GM13977 (cell line): ENCODE results near the gene PTPN3.
A peak's percentile ranks its signal among the peaks of the same experiment; 100 is the strongest.

Experiments
- DNase-seq: peaks from one replicate; pipeline ENCODE4 v3.0.0; 2012; ENCODE audit warnings: low spot score
- CTCF ChIP-seq: IDR thresholded peaks from 2 replicates; pipeline ENCODE4 v1.5.1; 2012; ENCODE audit warnings: mild to moderate bottlenecking, control low read depth; ENCODE audit not compliant: insufficient read depth; ENCODE audit errors: extremely low read depth, missing control alignments
- in situ Hi-C: fragments of 300-500 bp; cut with MboI; formaldehyde crosslinking; loops from one replicate; pipeline ENCODE4 v1.12.0; 2022; ENCODE audit warnings: low sequenced_read_pairs, low pct_unique_long_range_greater_than_20kb, mixed read lengths, inconsistent platforms; ENCODE audit not compliant: unreplicated experiment

Gene PTPN3

GRCh38 chr9:109440797-109441287 lies 57.3 kb downstream of the PTPN3 start:
- peak; percentile 68 for TF ChIP-seq CTCF
- DNase-seq, result peak; percentile 85
- in situ Hi-C loops, result no loop called here

GRCh38 chr9:109440117-109440515 lies 58.0 kb downstream of the PTPN3 start:
- in situ Hi-C loops, result no loop called here
- no peak for TF ChIP-seq CTCF
- no peak for DNase-seq

- TF ChIP-seq CTCF, result no peak
- DNase-seq, result no peak
- in situ Hi-C loops, result no loop called here
These were observed 58.6 kb downstream of the PTPN3 start for GRCh38 chr9:109439378-109440116.

GRCh38 chr9:109437286-109437685 lies 60.8 kb downstream of the PTPN3 start:
- no peak for DNase-seq
- in situ Hi-C loops, result no loop called here
- TF ChIP-seq CTCF, result no peak

GRCh38 chr9:109436071-109436470 lies 62.0 kb downstream of the PTPN3 start:
- in situ Hi-C loops, result no loop called here
- no peak for DNase-seq
- TF ChIP-seq CTCF, result no peak

- in situ Hi-C loops, result no loop called here
These were observed 64.6 kb downstream of the PTPN3 start for GRCh38 chr9:109433476-109433875.

More at GRCh38 chr9:109433476-109433875, 64.6 kb downstream of the PTPN3 start:
- no peak for TF ChIP-seq CTCF
- no peak for DNase-seq
